ENCODE results near the gene TEKT1. TPM values are rescaled to one million over a fixed set of nuclear protein-coding genes. Genes with fewer than 3 reads are reported as not detected.

The TEKT1 gene
- total RNA-seq, 1 donor from 2014 or later: not detected

GRCh38 chr17:6757747-6758146 is 73.8 kb downstream of the TEKT1 start:
- Mint-ChIP-seq H3K9me3 (ENCODE audit: unreplicated experiment) (peaks cover 7% of the 10 kb centered on the region), H3K27ac (ENCODE audit: unreplicated experiment) (no peak overlapping the region), H3K36me3 (ENCODE audit: low read depth, unreplicated experiment) (peaks cover 41% of the 10 kb centered on the region), H3K27me3 (ENCODE audit: low read depth, unreplicated experiment) (no peaks in the 10 kb centered on the region), H3K4me1 (ENCODE audit: low read depth, unreplicated experiment) (peaks cover 51% of the 10 kb centered on the region), H3K4me3 (ENCODE audit: unreplicated experiment) (peak overlapping the region; percentile 52)
- H4K20me1 ChIP-seq (ENCODE audit: insufficient read depth, low read length): no peaks in the 10 kb centered on the region
- peaks cover 12% of the 10 kb centered on the region for H3K4me1 ChIP-seq (ENCODE audit: insufficient read depth, low read length)
- no peak for DNase-seq (ENCODE audit: low read depth)
- no peak overlapping the region for H3K4me3 ChIP-seq (ENCODE audit: insufficient read depth, low read depth, low read length)
- no peaks in the 10 kb centered on the region for H3K27me3 ChIP-seq (ENCODE audit: insufficient read depth, low read length)
- TF ChIP-seq CTCF (IDR thresholded peaks at IDR 0.05; ENCODE audit: insufficient read depth, low read depth, low read length): no peak
- no peak for TF ChIP-seq EZH2 (IDR thresholded peaks at IDR 0.05; ENCODE audit: insufficient read depth, low read length)
- no peaks in the 10 kb centered on the region for H3K36me3 ChIP-seq (ENCODE audit: insufficient read depth, low read length)
- H3K9me3 ChIP-seq (ENCODE audit: insufficient read depth, low read depth, low read length): no peaks in the 10 kb centered on the region
- H3K27ac ChIP-seq (ENCODE audit: low read depth, low read length): no peak overlapping the region
- H3K9ac ChIP-seq (ENCODE audit: low read length): no peak overlapping the region
- no peaks in the 10 kb centered on the region for H3K79me2 ChIP-seq (ENCODE audit: insufficient read depth, low read length)
- FAIRE-seq: no peak
- H3K4me2 ChIP-seq (ENCODE audit: low read length): no peak overlapping the region
- H2AFZ ChIP-seq (ENCODE audit: low read depth, low read length): no peak overlapping the region

GRCh38 chr17:6756425-6757031 is 75.0 kb downstream of the TEKT1 start:
- H3K27ac Mint-ChIP-seq (ENCODE audit: unreplicated experiment): peak overlapping the region; percentile 99
- H3K36me3 ChIP-seq (ENCODE audit: insufficient read depth, low read length): no peaks in the 10 kb centered on the region
- H2AFZ ChIP-seq (ENCODE audit: low read depth, low read length): no peak overlapping the region
- H3K79me2 ChIP-seq (ENCODE audit: insufficient read depth, low read length): no peaks in the 10 kb centered on the region
- peaks cover 35% of the 10 kb centered on the region for H3K36me3 Mint-ChIP-seq (ENCODE audit: low read depth, unreplicated experiment)
- no peaks in the 10 kb centered on the region for H3K27me3 Mint-ChIP-seq (ENCODE audit: low read depth, unreplicated experiment)
- TF ChIP-seq CTCF (IDR thresholded peaks at IDR 0.05; ENCODE audit: insufficient read depth, low read depth, low read length): no peak
- TF ChIP-seq EZH2 (IDR thresholded peaks at IDR 0.05; ENCODE audit: insufficient read depth, low read length): no peak
- FAIRE-seq (no peak), DNase-seq (ENCODE audit: low read depth) (no peak)
- H4K20me1 ChIP-seq (ENCODE audit: insufficient read depth, low read length): no peaks in the 10 kb centered on the region
- H3K9me3 Mint-ChIP-seq (ENCODE audit: unreplicated experiment): peaks cover 7% of the 10 kb centered on the region
- no peak overlapping the region for H3K9ac ChIP-seq (ENCODE audit: low read length)
- peaks cover 22% of the 10 kb centered on the region for H3K4me1 ChIP-seq (ENCODE audit: insufficient read depth, low read length)
- H3K4me3 Mint-ChIP-seq (ENCODE audit: unreplicated experiment): peak overlapping the region; percentile 85
- no peaks in the 10 kb centered on the region for H3K27me3 ChIP-seq (ENCODE audit: insufficient read depth, low read length)
- no peak overlapping the region for H3K4me3 ChIP-seq (ENCODE audit: insufficient read depth, low read depth, low read length)
- H3K27ac ChIP-seq (ENCODE audit: low read depth, low read length): no peak overlapping the region
- H3K4me2 ChIP-seq (ENCODE audit: low read length): no peak overlapping the region
- no peaks in the 10 kb centered on the region for H3K9me3 ChIP-seq (ENCODE audit: insufficient read depth, low read depth, low read length)
- H3K4me1 Mint-ChIP-seq (ENCODE audit: low read depth, unreplicated experiment): peaks cover 60% of the 10 kb centered on the region

DNA sequence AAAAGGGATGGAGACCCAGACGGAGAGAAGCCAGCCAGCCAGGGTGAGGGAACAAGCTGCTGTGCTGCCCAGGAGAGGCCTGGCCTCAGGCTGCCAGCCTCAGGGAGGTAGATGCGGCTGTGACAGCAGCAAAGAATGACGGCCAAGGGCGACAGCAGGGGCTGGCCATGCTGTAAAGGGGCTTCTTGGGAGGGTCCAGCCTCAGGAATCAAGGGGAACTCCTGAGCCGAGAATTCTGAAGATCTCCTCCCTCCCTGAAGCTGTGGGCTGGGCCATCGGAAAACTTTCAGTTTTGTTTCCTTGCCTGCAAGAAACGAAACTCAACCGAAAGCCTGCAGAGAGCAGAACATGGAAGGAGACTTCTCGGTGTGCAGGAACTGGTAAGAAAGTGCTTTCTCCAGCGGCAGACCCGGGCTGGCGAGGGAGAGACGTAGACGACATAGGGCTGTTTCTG is 75.8 kb downstream of the TEKT1 start, which contains the start of gene XAF1:
Gene XAF1, plus strand, starts transcription at position 316 of the 454 bp plus-strand sequence. Its CDS starts 33 bp downstream, at position 349.
- DNase-seq (ENCODE audit: low read depth): no peak
- peaks cover 30% of the 10 kb centered on the region for H3K36me3 Mint-ChIP-seq (ENCODE audit: low read depth, unreplicated experiment)
- peaks cover 7% of the 10 kb centered on the region for H3K9me3 Mint-ChIP-seq (ENCODE audit: unreplicated experiment)
- Histone ChIP-seq H3K36me3 (ENCODE audit: insufficient read depth, low read length) (no peaks in the 10 kb centered on the region), H3K79me2 (ENCODE audit: insufficient read depth, low read length) (no peaks in the 10 kb centered on the region), H3K27me3 (ENCODE audit: insufficient read depth, low read length) (no peaks in the 10 kb centered on the region), H3K27ac (ENCODE audit: low read depth, low read length) (no peak within 1 kb of the TSS), H3K9ac (ENCODE audit: low read length) (no peak within 1 kb of the TSS), H3K4me2 (ENCODE audit: low read length) (peak within 1 kb of the TSS; percentile 34), H2AFZ (ENCODE audit: low read depth, low read length) (peak within 1 kb of the TSS; percentile 45), H3K4me1 (ENCODE audit: insufficient read depth, low read length) (peaks cover 22% of the 10 kb centered on the region), H3K9me3 (ENCODE audit: insufficient read depth, low read depth, low read length) (no peaks in the 10 kb centered on the region), H3K4me3 (ENCODE audit: insufficient read depth, low read depth, low read length) (no peak within 1 kb of the TSS), H4K20me1 (ENCODE audit: insufficient read depth, low read length) (no peaks in the 10 kb centered on the region)
- no peak for TF ChIP-seq EZH2 (IDR thresholded peaks at IDR 0.05; ENCODE audit: insufficient read depth, low read length)
- no peak for TF ChIP-seq CTCF (IDR thresholded peaks at IDR 0.05; ENCODE audit: insufficient read depth, low read depth, low read length)
- H3K27me3 Mint-ChIP-seq (ENCODE audit: low read depth, unreplicated experiment): no peaks in the 10 kb centered on the region
- peaks cover 60% of the 10 kb centered on the region for H3K4me1 Mint-ChIP-seq (ENCODE audit: low read depth, unreplicated experiment)
- H3K4me3 Mint-ChIP-seq (ENCODE audit: unreplicated experiment): peak within 1 kb of the TSS; percentile 85
- peak within 1 kb of the TSS; percentile 99 for H3K27ac Mint-ChIP-seq (ENCODE audit: unreplicated experiment)
- no peak for FAIRE-seq
